Measurements from ENCODE around the gene CCDC178. TPM values are rescaled to one million over a fixed set of nuclear protein-coding genes. Genes with fewer than 3 reads are reported as not detected.

Gene CCDC178
- total RNA-seq, 4 donors from 2014 or later, result 1.2 to 2.2 (median 1.7) TPM; not detected in 1

DNA sequence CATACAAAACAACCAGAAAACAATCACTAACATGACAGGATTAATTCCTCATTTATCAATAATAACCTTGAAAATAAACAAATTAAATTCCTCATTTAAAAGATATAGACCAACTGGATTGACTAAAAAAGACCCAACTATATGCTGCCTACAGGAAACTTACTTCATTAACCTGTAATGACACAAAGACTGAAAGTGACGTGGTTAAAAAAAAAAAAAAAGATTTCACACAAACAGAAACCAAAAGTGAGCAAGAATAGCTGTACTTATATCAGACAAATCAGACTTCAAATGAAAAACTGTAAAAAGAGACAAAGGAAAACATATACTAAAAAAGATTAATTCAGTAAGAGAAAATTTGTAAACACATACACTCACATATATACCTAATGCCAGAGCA, 201.2 kb downstream of the CCDC178 start:
- TF ChIP-seq POLR2A (IDR thresholded peaks at IDR 0.05; ENCODE audit: low read depth) (no peak), POLR2AphosphoS5 (IDR thresholded peaks at IDR 0.05) (no peak), EP300 (IDR thresholded peaks at IDR 0.05) (no peak)
- TF ChIP-seq, protein P1, sequence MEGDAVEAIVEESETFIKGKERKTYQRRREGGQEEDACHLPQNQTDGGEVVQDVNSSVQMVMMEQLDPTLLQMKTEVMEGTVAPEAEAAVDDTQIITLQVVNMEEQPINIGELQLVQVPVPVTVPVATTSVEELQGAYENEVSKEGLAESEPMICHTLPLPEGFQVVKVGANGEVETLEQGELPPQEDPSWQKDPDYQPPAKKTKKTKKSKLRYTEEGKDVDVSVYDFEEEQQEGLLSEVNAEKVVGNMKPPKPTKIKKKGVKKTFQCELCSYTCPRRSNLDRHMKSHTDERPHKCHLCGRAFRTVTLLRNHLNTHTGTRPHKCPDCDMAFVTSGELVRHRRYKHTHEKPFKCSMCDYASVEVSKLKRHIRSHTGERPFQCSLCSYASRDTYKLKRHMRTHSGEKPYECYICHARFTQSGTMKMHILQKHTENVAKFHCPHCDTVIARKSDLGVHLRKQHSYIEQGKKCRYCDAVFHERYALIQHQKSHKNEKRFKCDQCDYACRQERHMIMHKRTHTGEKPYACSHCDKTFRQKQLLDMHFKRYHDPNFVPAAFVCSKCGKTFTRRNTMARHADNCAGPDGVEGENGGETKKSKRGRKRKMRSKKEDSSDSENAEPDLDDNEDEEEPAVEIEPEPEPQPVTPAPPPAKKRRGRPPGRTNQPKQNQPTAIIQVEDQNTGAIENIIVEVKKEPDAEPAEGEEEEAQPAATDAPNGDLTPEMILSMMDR (IDR thresholded peaks at IDR 0.05), result no peak
- WGBS, result 86% methylated on average over 1 of the region's 1 CpG
- no peaks in the 10 kb centered on the region for H3K27me3 ChIP-seq
- DNase-seq (ENCODE audit: extremely low spot score), result no peak
- H3K36me3 ChIP-seq, result no peaks in the 10 kb centered on the region
- peaks cover 0 to 12% (median 6%) of the 10 kb centered on the region in 4 donors for H3K9me3 ChIP-seq
- no peak overlapping the region for H3K4me3 ChIP-seq
- H3K27ac ChIP-seq (replicated peaks in 1 of 4), result no peak overlapping the region
- no peaks in the 10 kb centered on the region for H3K4me1 ChIP-seq
- intact Hi-C loops (cut with DNase I), result no loop called here

GRCh38 chr18:33232318-33232626, 208.2 kb downstream of the CCDC178 start:
- no peak for DNase-seq (ENCODE audit: extremely low spot score)
- no peaks in the 10 kb centered on the region for H3K36me3 ChIP-seq
- no peaks in the 10 kb centered on the region for H3K9me3 ChIP-seq
- no peaks in the 10 kb centered on the region for H3K27me3 ChIP-seq
- intact Hi-C loops (cut with DNase I), result no loop called here
- TF ChIP-seq POLR2A (IDR thresholded peaks at IDR 0.05; ENCODE audit: low read depth) (no peak), EP300 (IDR thresholded peaks at IDR 0.05) (no peak), POLR2AphosphoS5 (IDR thresholded peaks at IDR 0.05) (no peak)
- TF ChIP-seq, protein P1 (IDR thresholded peaks at IDR 0.05), result no peak
- H3K4me1 ChIP-seq, result no peaks in the 10 kb centered on the region
- no peak overlapping the region for H3K4me3 ChIP-seq
- no peak overlapping the region for H3K27ac ChIP-seq (replicated peaks in 1 of 4)

DNA sequence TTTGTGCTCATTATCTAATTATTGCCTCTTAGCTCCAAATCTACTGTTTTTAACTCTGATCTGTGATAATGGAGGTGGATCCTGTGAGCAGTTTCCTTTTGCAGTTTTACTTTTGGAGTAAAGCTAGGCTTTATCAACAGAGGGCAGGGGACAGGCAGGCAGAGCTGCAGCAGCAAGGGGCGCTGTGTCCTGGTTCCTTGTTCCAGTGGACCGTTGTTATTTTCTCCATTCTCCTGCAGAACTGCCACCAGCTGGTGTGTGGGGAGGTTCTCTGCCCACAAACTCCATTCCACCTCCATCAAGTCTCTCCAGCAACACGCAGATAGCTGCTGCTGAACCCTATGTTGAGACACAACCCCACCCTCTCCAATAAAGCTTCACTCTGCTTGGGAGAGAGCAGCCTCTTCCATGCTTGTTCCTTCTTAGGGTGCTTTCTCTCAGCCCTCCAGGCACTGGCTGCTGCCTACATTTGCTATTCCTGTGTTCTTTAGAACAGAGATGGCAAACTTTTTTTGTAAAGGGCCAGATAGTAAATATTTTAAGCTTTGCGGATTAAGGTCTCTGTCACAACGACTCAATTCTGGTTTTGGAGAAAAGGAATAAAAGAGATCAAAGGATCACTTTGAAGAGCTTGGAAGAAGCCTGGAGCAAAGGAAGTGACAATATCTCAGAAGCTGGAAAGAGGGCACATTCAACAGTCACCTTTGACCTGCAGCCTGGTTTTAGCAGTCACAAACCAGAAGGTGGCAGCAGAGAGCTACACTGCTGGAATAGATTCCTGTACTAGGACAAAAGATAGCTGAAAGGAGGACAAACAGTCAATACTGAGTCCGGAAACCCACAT, 208.8 kb downstream of the CCDC178 start:
- no peaks in the 10 kb centered on the region for H3K27me3 ChIP-seq
- intact Hi-C loops (cut with DNase I), result no loop called here
- H3K4me3 ChIP-seq, result no peak overlapping the region
- no peaks in the 10 kb centered on the region for H3K36me3 ChIP-seq
- DNase-seq (ENCODE audit: extremely low spot score), result no peak
- no peaks in the 10 kb centered on the region for H3K4me1 ChIP-seq
- H3K9me3 ChIP-seq, result no peaks in the 10 kb centered on the region
- TF ChIP-seq, protein P1 (IDR thresholded peaks at IDR 0.05), result peak; percentile 69 to 82 (median 80)
- no peak for TF ChIP-seq POLR2AphosphoS5 (IDR thresholded peaks at IDR 0.05)
- no peak overlapping the region for H3K27ac ChIP-seq (replicated peaks in 1 of 4)
- WGBS, result 71% methylated on average over 6 of the region's 6 CpGs

DNA sequence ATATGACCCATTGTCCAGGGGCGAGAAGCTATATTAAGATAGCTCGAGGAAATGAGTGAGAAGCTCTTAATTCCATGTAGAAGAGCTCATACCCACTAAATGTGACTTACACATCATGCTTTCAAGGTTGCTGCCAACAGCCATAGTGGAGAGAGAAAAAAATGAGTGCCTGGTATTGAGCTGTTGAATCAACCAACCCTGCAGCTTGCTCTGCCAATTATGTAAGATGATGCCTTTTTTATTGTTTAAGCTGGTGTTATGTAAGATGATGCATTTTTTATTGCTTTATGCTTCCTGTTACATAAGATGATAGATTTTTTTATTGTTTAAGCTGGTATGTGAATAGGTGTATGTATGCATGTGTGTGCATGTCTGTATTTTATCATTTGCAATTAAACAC, 228.2 kb downstream of the CCDC178 start:
- no peak for TF ChIP-seq EP300 (IDR thresholded peaks at IDR 0.05)
- TF ChIP-seq, protein P1 (IDR thresholded peaks at IDR 0.05), result no peak
- TF ChIP-seq POLR2AphosphoS5 (IDR thresholded peaks at IDR 0.05), result no peak
- no peak for TF ChIP-seq POLR2A (IDR thresholded peaks at IDR 0.05; ENCODE audit: low read depth)
- no peaks in the 10 kb centered on the region for H3K9me3 ChIP-seq
- H3K27ac ChIP-seq (replicated peaks in 1 of 4), result no peak overlapping the region
- 74% methylated on average over 2 of the region's 2 CpGs for WGBS
- no peak overlapping the region for H3K4me3 ChIP-seq
- no peaks in the 10 kb centered on the region for H3K4me1 ChIP-seq
- H3K36me3 ChIP-seq, result no peaks in the 10 kb centered on the region
- intact Hi-C loops (cut with DNase I), result no loop called here
- DNase-seq (ENCODE audit: extremely low spot score), result no peak
- H3K27me3 ChIP-seq, result no peaks in the 10 kb centered on the region

All from esophagus muscularis mucosa (tissue), 4 donors.